Measurements from ENCODE around the gene MOSMO. TPM values are rescaled to one million over a fixed set of nuclear protein-coding genes. Genes with fewer than 3 reads are reported as not detected.

MOSMO gene
- polyA plus RNA-seq, 1 experiment, result 7.3 TPM

DNA sequence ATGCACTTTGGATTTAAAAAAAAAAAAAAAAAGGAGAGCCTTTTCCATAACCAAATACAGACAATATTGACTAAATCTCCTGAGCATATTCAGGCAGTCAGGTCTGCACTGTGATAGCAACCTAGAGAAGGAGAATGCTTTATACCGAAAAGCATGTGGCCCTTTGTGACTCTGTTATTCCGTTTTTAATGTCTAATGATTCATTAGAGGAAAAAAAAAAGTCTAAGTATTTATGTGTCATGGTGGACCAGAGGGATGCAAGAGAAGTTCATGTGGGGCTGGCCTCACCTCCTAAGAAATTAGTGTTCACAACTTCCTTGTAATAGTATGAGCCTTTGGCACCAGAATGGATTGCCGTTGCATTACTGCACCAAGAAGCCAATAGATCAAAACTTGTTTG is 73.1 kb downstream of the MOSMO start:
- POLR2A ChIA-PET, result no interaction called here
- H3K36me3 ChIP-seq (ENCODE audit: control insufficient read depth, insufficient read depth, low read length), result peaks cover under 1% of the 10 kb centered on the region; the same call in 1 of the 2 replicates
- TF ChIP-seq, protein P1, sequence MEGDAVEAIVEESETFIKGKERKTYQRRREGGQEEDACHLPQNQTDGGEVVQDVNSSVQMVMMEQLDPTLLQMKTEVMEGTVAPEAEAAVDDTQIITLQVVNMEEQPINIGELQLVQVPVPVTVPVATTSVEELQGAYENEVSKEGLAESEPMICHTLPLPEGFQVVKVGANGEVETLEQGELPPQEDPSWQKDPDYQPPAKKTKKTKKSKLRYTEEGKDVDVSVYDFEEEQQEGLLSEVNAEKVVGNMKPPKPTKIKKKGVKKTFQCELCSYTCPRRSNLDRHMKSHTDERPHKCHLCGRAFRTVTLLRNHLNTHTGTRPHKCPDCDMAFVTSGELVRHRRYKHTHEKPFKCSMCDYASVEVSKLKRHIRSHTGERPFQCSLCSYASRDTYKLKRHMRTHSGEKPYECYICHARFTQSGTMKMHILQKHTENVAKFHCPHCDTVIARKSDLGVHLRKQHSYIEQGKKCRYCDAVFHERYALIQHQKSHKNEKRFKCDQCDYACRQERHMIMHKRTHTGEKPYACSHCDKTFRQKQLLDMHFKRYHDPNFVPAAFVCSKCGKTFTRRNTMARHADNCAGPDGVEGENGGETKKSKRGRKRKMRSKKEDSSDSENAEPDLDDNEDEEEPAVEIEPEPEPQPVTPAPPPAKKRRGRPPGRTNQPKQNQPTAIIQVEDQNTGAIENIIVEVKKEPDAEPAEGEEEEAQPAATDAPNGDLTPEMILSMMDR (IDR thresholded peaks at IDR 0.05; ENCODE audit: insufficient read depth, low read depth, low read length), result no peak
- no peak for DNase-seq (ENCODE audit: low read depth)
- no peak overlapping the region for H3K4me3 ChIP-seq (ENCODE audit: low read depth, low read length)
- H3K27me3 ChIP-seq (ENCODE audit: control insufficient read depth, insufficient read depth, low read length), result no peaks in the 10 kb centered on the region
- CTCF ChIA-PET, result interaction anchor here (1.1 to 3.1 kb wide), 2 partner anchors 76 to 79 kb away, joined by 4 to 8 read pairs; no protein-coding TSS in a partner anchor

DNA sequence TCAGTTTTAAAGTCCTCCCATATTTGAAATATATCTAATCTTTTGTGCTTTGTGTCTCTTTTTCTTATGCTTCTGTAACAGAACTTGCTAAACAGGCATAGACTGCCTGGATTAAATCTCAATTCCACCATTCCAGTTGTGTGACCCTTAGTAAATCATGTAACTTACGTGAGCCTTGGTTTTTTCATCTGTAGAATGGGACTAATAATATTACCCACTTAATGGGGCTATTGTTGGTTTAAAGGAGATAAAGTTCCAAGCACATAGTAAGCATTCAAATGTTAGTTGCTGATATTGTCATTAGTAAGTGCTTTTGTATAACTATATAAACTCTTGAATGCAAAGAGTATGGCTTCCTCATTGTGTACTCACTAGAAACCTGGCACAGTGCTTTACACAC is 78.5 kb downstream of the MOSMO start:
- ChIA-PET CTCF (interaction anchor here (1.0 kb wide), 1 partner anchor 27 kb away, joined by 3 read pairs; no protein-coding TSS in a partner anchor), POLR2A (no interaction called here)
- no peaks in the 10 kb centered on the region for H3K27me3 ChIP-seq (ENCODE audit: control insufficient read depth, insufficient read depth, low read length)

DNA sequence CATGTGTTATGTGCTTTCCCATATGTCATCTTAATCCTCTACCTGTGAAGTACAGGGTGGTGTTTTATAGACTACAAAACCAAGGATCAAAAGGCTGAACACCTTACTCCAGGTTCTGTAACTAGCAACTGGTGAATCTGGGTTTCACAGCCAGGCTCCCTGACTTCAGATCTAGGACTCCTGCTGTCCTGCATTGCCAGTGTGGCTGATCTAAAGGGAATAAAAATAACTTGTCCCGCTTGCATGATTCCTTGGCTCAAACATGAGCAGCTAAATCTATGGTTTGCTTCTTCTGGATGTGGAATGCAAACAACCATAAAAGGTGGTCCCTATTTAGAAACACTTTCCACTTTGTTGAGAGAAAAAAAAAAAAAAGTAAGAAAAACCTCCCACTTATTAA is 80.7 kb downstream of the MOSMO start:
- TF ChIP-seq, protein P1 (IDR thresholded peaks at IDR 0.05; ENCODE audit: insufficient read depth, low read depth, low read length), result no peak
- POLR2A ChIA-PET, result no interaction called here
- Histone ChIP-seq H3K4me3 (ENCODE audit: low read depth, low read length) (no peak overlapping the region), H3K36me3 (ENCODE audit: control insufficient read depth, insufficient read depth, low read length) (0 out of 2 replicates have a peak, but pooled peaks cover 2% of the 10 kb centered on the region), H3K27me3 (ENCODE audit: control insufficient read depth, insufficient read depth, low read length) (no peaks in the 10 kb centered on the region)
- CTCF ChIA-PET, result interaction anchor here (0.6 to 1.9 kb wide), 3 partner anchors 10 to 104 kb away, joined by 3 to 5 read pairs (median 3); no protein-coding TSS in a partner anchor
- DNase-seq (ENCODE audit: low read depth), result no peak

More for the DNA sequence above, 78.5 kb downstream of the MOSMO start:
- Histone ChIP-seq H3K4me3 (ENCODE audit: low read depth, low read length) (no peak overlapping the region), H3K36me3 (ENCODE audit: control insufficient read depth, insufficient read depth, low read length) (0 out of 2 replicates have a peak, but pooled peaks cover 2% of the 10 kb centered on the region)
- TF ChIP-seq, protein P1 (IDR thresholded peaks at IDR 0.05; ENCODE audit: insufficient read depth, low read depth, low read length), result no peak
- DNase-seq (ENCODE audit: low read depth), result no peak

DNA sequence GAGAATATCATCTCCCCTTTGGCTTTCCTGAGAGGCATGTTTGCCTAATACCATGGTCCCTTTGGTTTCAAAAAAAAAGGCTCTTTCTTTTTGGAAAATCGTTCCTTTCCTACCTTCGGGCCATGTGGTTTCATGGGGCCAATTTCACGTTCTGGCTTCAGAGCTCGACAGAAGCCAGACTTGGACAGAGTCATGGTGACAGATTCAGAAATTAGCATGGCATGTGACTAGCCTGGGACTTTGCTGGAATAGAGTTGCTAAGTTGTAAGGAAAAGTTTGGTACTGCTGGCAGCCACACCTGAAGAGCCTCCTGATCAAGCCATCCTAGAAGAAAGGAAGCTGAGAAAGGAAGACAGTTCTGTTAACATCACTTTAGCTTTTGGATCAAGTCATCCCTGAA is 82.0 kb downstream of the MOSMO start:
- no peak for DNase-seq (ENCODE audit: low read depth)
- ChIA-PET POLR2A (no interaction called here), CTCF (interaction anchor here (1.0 to 1.1 kb wide), 5 partner anchors 11 to 91 kb away, joined by 3 to 8 read pairs (median 4); no protein-coding TSS in a partner anchor)
- 0 out of 2 replicates have a peak, but pooled peaks cover 2% of the 10 kb centered on the region for H3K36me3 ChIP-seq (ENCODE audit: control insufficient read depth, insufficient read depth, low read length)
- H3K27me3 ChIP-seq (ENCODE audit: control insufficient read depth, insufficient read depth, low read length), result no peaks in the 10 kb centered on the region
- H3K4me3 ChIP-seq (ENCODE audit: low read depth, low read length), result no peak overlapping the region
- TF ChIP-seq, protein P1 (IDR thresholded peaks at IDR 0.05; ENCODE audit: insufficient read depth, low read depth, low read length), result no peak

DNA sequence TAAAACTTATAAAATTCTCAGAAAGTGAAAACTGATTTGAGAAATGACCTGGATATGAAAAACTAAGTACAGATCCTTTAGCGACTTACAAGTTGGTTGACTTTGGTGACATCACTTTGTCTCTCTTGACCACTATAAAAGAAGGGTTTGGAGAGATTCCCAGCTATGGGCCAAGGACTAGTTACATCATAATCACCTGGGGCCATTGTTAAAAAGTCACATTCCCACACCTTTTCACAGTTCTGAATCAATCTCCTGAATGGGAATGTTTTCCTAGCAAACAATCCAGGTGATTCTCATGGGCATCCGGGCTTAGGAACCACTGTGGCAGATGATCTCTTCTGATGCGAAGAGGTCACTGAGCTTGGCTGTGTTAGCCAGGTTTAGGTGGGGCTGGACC is 83.8 kb downstream of the MOSMO start:
- DNase-seq (ENCODE audit: low read depth), result no peak
- ChIA-PET POLR2A (no interaction called here), CTCF (interaction anchor here (0.8 to 6.1 kb wide), 7 partner anchors 13 to 101 kb away, joined by 3 to 40 read pairs (median 3); partner anchors contain the start of gene MOSMO)
- TF ChIP-seq, protein P1 (IDR thresholded peaks at IDR 0.05; ENCODE audit: insufficient read depth, low read depth, low read length), result no peak
- no peaks in the 10 kb centered on the region for H3K27me3 ChIP-seq (ENCODE audit: control insufficient read depth, insufficient read depth, low read length)
- no peaks in the 10 kb centered on the region for H3K36me3 ChIP-seq (ENCODE audit: control insufficient read depth, insufficient read depth, low read length)
- no peak overlapping the region for H3K4me3 ChIP-seq (ENCODE audit: low read depth, low read length)

Data from BJ (cell line).